Mesothelial cell of epicardium (in vitro differentiated cells): ENCODE results near the gene HDLBP. TPM values are rescaled to one million over a fixed set of nuclear protein-coding genes. Genes with fewer than 3 reads are reported as not detected.

ENCODE experiments used
- DNase-seq, 2 experiments: peaks; one replicate each; pipeline ENCODE4 v3.0.0; 2021; ENCODE audit warnings: low spot score in 2 of 2; ENCODE audit not compliant: unreplicated experiment in 2 of 2
- H3K27ac Mint-ChIP-seq: 2 replicates; pipeline ENCODE4 v1.8.0; 2021; ENCODE audit warnings: mixed read lengths
- H3K27me3 Mint-ChIP-seq: 2 replicates; pipeline ENCODE4 v1.8.0; 2021; ENCODE audit warnings: low read depth, mixed read lengths
- H3K36me3 Mint-ChIP-seq: 2 replicates; pipeline ENCODE4 v1.8.0; 2021; ENCODE audit warnings: mixed read lengths
- H3K4me1 Mint-ChIP-seq: 2 replicates; pipeline ENCODE4 v1.8.0; 2021; ENCODE audit warnings: mixed read lengths
- H3K4me3 Mint-ChIP-seq: 2 replicates; pipeline ENCODE4 v1.8.0; 2021; ENCODE audit warnings: mild to moderate bottlenecking, moderate library complexity, mixed read lengths
- H3K9me3 Mint-ChIP-seq: 2 replicates; pipeline ENCODE4 v1.8.0; 2021; ENCODE audit warnings: mixed read lengths
- total RNA-seq: library from RNA; stranded (reverse); gene quantifications from 3 replicates; pipeline ENCODE4 v1.2.1, GENCODE V29; 2021
- TF ChIP-seq, protein P1 (sequence below): fragments of 200-600 bp; sonication (generic); IDR thresholded peaks from one replicate; pipeline ENCODE4 v1.5.0; 2021; ENCODE audit warnings: antibody characterized with exemption; ENCODE audit not compliant: unreplicated experiment

HDLBP gene
- total RNA-seq, 1 donor from 2014 or later = 484 TPM

DNA sequence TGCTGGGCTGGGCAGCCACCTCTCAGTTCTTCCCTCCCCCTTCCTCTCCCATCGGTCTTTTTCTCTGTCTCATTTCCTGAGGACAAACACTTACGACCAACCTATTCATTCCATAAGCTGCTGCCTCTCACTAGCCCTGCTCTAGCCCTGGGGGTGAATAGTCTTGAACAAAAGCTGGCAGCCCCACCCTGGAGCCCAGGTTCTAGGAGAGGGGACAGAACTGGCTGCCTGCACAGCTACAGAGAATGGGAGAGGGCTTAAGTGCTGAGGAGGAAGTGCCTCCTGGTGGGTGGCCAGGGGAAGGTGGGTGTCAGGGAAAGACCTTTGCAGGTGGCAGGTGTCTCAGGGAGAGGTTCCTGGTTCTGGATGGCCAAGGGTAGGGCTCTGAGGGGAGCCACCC is 104.2 kb downstream of the HDLBP start:
- no peak for DNase-seq
- H3K4me3 Mint-ChIP-seq = no peak overlapping the region
- no peaks in the 10 kb centered on the region for H3K9me3 Mint-ChIP-seq
- TF ChIP-seq, protein P1, sequence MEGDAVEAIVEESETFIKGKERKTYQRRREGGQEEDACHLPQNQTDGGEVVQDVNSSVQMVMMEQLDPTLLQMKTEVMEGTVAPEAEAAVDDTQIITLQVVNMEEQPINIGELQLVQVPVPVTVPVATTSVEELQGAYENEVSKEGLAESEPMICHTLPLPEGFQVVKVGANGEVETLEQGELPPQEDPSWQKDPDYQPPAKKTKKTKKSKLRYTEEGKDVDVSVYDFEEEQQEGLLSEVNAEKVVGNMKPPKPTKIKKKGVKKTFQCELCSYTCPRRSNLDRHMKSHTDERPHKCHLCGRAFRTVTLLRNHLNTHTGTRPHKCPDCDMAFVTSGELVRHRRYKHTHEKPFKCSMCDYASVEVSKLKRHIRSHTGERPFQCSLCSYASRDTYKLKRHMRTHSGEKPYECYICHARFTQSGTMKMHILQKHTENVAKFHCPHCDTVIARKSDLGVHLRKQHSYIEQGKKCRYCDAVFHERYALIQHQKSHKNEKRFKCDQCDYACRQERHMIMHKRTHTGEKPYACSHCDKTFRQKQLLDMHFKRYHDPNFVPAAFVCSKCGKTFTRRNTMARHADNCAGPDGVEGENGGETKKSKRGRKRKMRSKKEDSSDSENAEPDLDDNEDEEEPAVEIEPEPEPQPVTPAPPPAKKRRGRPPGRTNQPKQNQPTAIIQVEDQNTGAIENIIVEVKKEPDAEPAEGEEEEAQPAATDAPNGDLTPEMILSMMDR = no peak
- H3K27ac Mint-ChIP-seq = no peak overlapping the region
- peaks cover 20% of the 10 kb centered on the region for H3K27me3 Mint-ChIP-seq
- peaks cover under 1% of the 10 kb centered on the region for H3K4me1 Mint-ChIP-seq
- H3K36me3 Mint-ChIP-seq = no peaks in the 10 kb centered on the region

DNA sequence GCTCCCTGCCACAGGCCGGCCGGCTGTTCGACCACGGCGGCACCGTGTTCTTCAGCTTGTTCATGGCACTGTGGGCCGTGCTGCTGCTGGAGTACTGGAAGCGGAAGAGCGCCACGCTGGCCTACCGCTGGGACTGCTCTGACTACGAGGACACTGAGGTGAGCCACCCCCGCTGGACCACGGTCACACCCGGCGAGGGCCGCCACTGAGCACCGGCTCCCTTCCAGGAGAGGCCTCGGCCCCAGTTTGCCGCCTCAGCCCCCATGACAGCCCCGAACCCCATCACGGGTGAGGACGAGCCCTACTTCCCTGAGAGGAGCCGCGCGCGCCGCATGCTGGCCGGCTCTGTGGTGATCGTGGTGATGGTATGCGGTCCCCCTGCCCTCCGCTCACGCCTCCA is 106.2 kb downstream of the HDLBP start:
- H3K4me3 Mint-ChIP-seq = no peak overlapping the region
- no peaks in the 10 kb centered on the region for H3K36me3 Mint-ChIP-seq
- DNase-seq = no peak
- H3K9me3 Mint-ChIP-seq = no peaks in the 10 kb centered on the region
- H3K27ac Mint-ChIP-seq = no peak overlapping the region
- peaks cover 14% of the 10 kb centered on the region for H3K27me3 Mint-ChIP-seq
- H3K4me1 Mint-ChIP-seq = no peaks in the 10 kb centered on the region
- TF ChIP-seq, protein P1 = no peak

DNA sequence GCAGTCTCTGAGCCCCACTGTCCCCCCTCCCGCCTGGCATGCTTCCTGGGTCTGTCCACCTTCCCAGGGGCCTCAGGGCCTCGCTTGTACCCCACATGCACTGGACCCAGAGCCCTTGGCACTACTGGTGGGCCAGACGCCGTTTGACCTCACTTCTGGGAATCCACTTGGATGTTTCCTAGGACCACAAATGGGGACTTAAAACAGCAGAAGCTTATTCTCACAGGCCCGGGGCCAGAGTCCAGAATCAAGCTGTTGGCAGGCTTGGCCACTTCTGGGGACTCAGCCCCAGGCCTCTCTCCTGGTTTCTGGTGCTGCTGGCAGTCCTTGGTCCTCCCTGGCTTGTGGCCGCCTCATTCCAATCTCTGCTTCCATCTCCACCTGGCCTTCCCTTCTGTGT is 107.4 kb downstream of the HDLBP start:
- Mint-ChIP-seq H3K4me3 (no peak overlapping the region), H3K27ac (no peak overlapping the region), H3K36me3 (no peaks in the 10 kb centered on the region), H3K4me1 (no peaks in the 10 kb centered on the region), H3K9me3 (no peaks in the 10 kb centered on the region), H3K27me3 (peaks cover 11% of the 10 kb centered on the region)
- DNase-seq = no peak
- TF ChIP-seq, protein P1 = no peak

DNA sequence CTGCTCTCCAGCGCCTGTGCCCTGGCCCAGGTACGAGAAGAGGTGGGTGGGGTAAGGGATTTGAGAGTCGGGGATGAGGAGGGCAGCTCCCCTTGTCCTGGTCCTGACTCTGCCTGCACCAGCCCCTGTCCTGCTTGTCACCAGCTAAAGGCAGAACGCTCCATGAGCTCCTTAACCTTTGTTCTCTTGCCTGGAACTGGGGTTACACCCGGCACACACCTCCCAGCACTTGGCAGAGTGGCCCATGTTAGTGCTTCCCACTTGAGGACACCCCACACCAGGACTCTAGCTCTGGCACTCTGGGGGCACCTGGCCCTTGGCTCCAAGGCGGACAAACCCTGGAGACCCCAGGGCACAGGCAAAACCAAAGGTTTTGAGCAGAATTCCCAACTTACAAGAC is 107.8 kb downstream of the HDLBP start:
- no peaks in the 10 kb centered on the region for H3K4me1 Mint-ChIP-seq
- H3K36me3 Mint-ChIP-seq = no peaks in the 10 kb centered on the region
- H3K4me3 Mint-ChIP-seq = no peak overlapping the region
- TF ChIP-seq, protein P1 = no peak
- no peak overlapping the region for H3K27ac Mint-ChIP-seq
- no peaks in the 10 kb centered on the region for H3K9me3 Mint-ChIP-seq
- DNase-seq = no peak
- peaks cover 10% of the 10 kb centered on the region for H3K27me3 Mint-ChIP-seq

DNA sequence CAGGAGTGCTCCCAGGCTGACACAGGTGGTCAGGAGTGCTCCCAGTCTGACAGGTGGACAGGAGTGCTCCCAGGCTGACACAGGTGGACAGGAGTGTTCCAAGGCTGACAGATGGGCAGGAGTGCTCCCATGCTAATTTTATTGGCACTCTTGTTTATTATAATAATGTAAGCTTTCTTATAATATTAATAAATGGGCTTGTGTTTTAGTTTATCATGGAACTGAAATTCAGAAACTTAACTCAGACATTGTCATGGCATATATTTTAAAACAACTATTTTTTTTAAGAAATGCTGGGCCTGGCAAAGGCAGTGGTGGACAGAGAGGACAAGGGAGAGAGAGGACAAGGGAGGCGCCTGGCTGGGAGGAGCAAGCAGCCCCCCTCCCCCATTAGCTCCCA is 108.3 kb downstream of the HDLBP start:
- no peak for DNase-seq
- H3K4me1 Mint-ChIP-seq = no peaks in the 10 kb centered on the region
- TF ChIP-seq, protein P1 = no peak
- H3K4me3 Mint-ChIP-seq = no peak overlapping the region
- H3K27ac Mint-ChIP-seq = no peak overlapping the region
- peaks cover 9% of the 10 kb centered on the region for H3K27me3 Mint-ChIP-seq
- H3K9me3 Mint-ChIP-seq = no peaks in the 10 kb centered on the region
- H3K36me3 Mint-ChIP-seq = no peaks in the 10 kb centered on the region

DNA sequence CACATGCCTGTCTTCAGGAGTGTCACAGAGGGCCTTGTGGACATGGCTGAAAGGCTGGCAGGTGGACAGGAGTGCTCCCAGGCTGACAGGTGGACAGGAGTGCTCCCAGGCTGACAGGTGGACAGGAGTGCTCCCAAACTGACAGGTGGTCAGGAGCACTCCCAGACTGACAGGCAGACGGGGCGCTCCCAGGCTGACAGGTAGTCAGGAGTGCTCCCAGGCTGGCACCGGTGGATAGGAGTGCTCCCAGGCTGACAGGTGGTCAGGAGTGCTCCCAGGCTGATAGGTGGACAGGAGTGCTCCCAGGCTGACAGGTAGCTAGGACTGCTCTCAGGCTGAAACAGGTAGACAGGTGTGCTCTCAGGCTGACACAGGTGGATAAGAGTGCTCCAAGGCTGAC is 110.4 kb downstream of the HDLBP start:
- no peaks in the 10 kb centered on the region for H3K36me3 Mint-ChIP-seq
- H3K27me3 Mint-ChIP-seq = no peaks in the 10 kb centered on the region
- TF ChIP-seq, protein P1 = no peak
- no peaks in the 10 kb centered on the region for H3K9me3 Mint-ChIP-seq
- DNase-seq = no peak
- no peak overlapping the region for H3K4me3 Mint-ChIP-seq
- H3K27ac Mint-ChIP-seq = no peak overlapping the region
- no peaks in the 10 kb centered on the region for H3K4me1 Mint-ChIP-seq
